Renal cortical epithelial cell (primary cell): ENCODE data around the gene ZBTB49. TPM values are rescaled to one million over a fixed set of nuclear protein-coding genes. Genes with fewer than 3 reads are reported as not detected.

Source experiments
- DNase-seq: peaks from one replicate; pipeline ENCODE4 v3.0.0-alpha.2; 2011; ENCODE audit warnings: low read depth
- total RNA-seq: library from RNA; depleted of rRNA; stranded (reverse); fragments of >200 nt; gene quantifications from 2 replicates; pipeline ENCODE4 v1.2.3, GENCODE V29; 2014

Gene ZBTB49
- total RNA-seq, 1 donor from 2014 or later: 5.0 TPM

- no peak for DNase-seq
These were observed 68.2 kb downstream of the ZBTB49 start for GRCh38 chr4:4358093-4358854.

DNA sequence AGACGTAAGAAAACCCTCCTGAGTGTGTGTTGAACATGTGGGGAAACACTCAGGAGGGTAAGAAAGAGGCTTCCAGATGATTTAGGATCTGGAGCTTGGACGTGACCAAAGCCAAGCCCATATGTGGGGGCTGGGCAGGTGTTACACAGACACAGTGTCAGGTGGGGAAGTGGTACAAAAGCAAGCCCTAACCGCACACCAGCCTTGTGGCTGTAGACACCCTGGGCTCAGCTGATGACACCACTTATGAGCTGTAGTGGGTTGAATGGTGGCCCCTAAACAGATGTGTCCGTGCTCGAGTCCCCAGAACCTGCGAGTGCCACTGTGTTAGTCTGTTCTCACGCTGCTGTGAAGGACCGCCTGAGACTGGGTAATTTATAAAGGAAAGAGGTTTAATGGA, 71.8 kb downstream of the ZBTB49 start:
- no peak for DNase-seq

DNA sequence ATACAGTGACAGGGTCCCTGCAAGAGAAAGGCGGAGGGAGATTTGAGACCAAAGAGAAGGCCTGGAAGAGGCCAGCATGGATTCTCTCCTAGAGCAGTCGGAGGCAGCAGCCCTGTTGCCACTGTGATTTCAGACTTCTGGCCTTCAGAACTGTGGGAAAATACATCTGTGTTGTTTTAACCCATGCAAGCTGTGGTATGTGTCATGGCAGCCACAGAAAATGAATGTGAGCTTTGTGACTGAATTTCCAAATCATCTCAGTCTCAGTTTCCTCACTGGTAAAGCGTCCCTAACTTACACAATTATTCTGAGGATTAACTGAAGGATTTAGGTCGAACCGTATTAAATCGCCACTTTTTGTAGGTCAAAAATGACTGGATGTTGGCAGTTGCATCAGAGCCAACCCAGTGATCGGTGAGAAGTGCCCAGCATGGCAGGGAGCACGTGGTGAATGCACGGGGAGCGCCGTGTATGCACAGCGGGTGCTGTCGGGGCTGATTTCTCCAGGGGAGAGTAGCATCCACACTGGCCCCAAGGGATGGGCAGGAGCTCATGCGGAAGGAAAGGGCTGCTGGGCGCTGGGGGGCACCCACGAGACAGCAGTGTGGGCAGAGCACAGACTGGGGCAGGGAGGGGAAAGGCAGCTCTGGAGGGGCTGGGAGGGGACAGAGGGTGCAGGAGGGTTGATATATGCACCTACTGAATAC, 73.1 kb downstream of the ZBTB49 start:
- DNase-seq: no peak

DNA sequence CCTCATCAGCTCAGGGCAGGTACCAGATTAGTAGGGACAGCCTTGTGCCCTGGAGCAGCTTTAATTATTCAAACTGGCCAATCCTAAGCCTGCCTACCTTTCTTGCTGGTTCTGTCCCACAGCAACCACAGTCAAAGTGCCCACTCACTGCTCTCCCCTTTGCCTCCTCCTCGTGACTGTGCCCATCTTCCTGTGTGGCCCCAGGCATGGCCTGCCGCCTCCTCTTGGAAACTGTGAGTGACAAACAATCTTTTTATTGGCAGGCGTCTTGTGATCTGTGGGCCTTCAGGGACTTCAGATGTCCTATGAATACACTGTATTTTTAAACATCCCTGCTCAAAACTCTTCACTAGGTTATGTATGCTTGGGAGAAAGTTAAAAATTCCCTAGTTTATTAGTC, 74.0 kb downstream of the ZBTB49 start:
- no peak for DNase-seq

DNA sequence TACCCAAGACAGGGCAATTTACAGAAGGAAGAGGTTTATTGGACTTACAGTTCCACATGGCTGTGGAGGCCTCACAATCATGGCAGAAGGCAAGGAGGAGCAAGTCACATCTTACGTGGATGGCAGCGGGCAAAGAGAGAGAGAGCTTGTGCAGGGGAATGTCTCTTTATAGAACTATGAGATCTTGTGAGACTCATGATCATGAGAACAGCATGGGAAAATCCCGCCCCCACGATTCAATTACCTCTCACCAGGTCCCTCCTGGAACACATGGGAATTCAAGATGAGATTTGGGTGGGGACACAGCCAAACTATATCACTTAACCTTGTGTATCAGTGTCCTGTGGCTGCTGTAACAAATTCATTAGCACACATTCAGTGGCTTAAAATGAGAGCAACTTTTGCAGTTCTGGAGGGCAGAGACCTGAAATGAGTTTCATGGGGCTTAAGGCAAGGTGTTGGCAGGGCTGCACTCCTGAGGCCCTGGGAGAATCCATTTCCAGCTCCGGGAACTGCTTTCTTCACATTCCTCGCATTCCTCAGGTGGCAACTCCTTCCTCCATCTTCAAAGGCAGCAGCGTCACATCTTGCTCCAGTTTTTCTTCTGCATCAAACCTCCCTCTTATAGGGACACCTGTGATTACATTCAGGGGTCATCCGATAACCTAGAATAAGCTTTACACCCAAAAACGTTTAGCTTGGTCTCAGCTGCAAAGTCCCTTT, 74.6 kb downstream of the ZBTB49 start:
- DNase-seq: peak; percentile 2

GRCh38 chr4:4368809-4369580, 78.9 kb downstream of the ZBTB49 start:
- no peak for DNase-seq

Other genes starting within 250 kb of the ZBTB49 start
- not detected in 2 replicates for gene OTOP1, start 63.3 kb upstream of the ZBTB49 start, total RNA-seq
- gene TMEM128, start 42.0 kb upstream of the ZBTB49 start, total RNA-seq: 21.6 and 29.7 TPM in 2 replicates
- gene LYAR, start 97 bp upstream of the ZBTB49 start, total RNA-seq: 8.7 and 10.9 TPM in 2 replicates
- 0.69 and 1.0 TPM in 2 replicates for gene NSG1, start 96.9 kb downstream of the ZBTB49 start, total RNA-seq